ENCODE data around the gene SLC2A9.

- no peak for TF ChIP-seq CTCF (IDR thresholded peaks at IDR 0.05)
- TF ChIP-seq POLR2AphosphoS5 (IDR thresholded peaks at IDR 0.05; ENCODE audit: low read depth, low read length): no peak
- no peak for TF ChIP-seq SIN3A (IDR thresholded peaks at IDR 0.05; ENCODE audit: borderline replicate concordance, insufficient read depth, low read depth, low read length)
- TF ChIP-seq TCF7L2 (IDR thresholded peaks at IDR 0.05; ENCODE audit: low read depth, low read length): no peak
- TF ChIP-seq REST (IDR thresholded peaks at IDR 0.05; ENCODE audit: insufficient read depth in 1 of 2, low read depth in 2 of 2, low read length in 1 of 2): no peak
Measured at GRCh38 chr4:10025230-10025806, 4.0 kb upstream of the SLC2A9 start.

All from Panc1 (cell line).